H1 (cell line): ENCODE measurements around the gene TNIK. TPM values are rescaled to one million over a fixed set of nuclear protein-coding genes. Genes with fewer than 3 reads are reported as not detected.

Experiments
- CTCF ChIA-PET: fragments of 300-600 bp; sonication (Branson Sonifier 250); formaldehyde crosslinking; loops from one replicate; lab custom pipeline; 2021; ENCODE audit not compliant: partially characterized antibody; lab: Charles Lee
- POLR2A ChIA-PET: fragments of 300-600 bp; sonication (Branson Sonifier 250); formaldehyde crosslinking; loops from one replicate; lab custom pipeline; 2021; ENCODE audit warnings: inconsistent platforms; ENCODE audit not compliant: partially characterized antibody; lab: Charles Lee
- DNase-seq, 2 experiments: peaks; one replicate each; pipeline versions ENCODE4 v3.0.0 to v3.0.0-alpha.2; 2010 to 2022; ENCODE audit warnings: low spot score in 2 of 2, low read depth in 1 of 2, mixed read lengths in 1 of 2
- FAIRE-seq: peaks from 2 replicates; lab custom pipeline; 2011; peaks lifted over from hg19 to GRCh38; lab: Jason Lieb, UNC
- H2AFZ ChIP-seq: 2 replicates; pipeline ENCODE4 v1.8.1; 2012; ENCODE audit warnings: low read length, inconsistent platforms
- H2AK5ac ChIP-seq: 2 replicates; pipeline ENCODE4 v1.6.1; 2013; ENCODE audit warnings: low read depth, low read length
- H2BK120ac ChIP-seq: replicated peaks from 2 replicates; pipeline ENCODE3; 2013; ENCODE audit warnings: low read depth, low read length, inconsistent platforms
- H2BK12ac ChIP-seq: 2 replicates; pipeline ENCODE4 v1.6.1; 2013; ENCODE audit warnings: low read depth, low read length
- H2BK15ac ChIP-seq: 2 replicates; pipeline ENCODE4 v1.6.1; 2013; ENCODE audit warnings: low read length
- H2BK20ac ChIP-seq: 2 replicates; pipeline ENCODE4 v1.6.1; 2013; ENCODE audit warnings: low read length
- H2BK5ac ChIP-seq: 2 replicates; pipeline ENCODE4 v1.6.1; 2013; ENCODE audit warnings: low read depth, low read length
- H3K14ac ChIP-seq: 2 replicates; pipeline ENCODE4 v1.6.1; 2013; ENCODE audit warnings: inconsistent platforms; ENCODE audit not compliant: insufficient read length
- H3K18ac ChIP-seq: 2 replicates; pipeline ENCODE4 v1.6.1; 2013; ENCODE audit warnings: low read length; ENCODE audit errors: extremely low read depth
- H3K23ac ChIP-seq: 2 replicates; pipeline ENCODE4 v1.6.1; 2013; ENCODE audit warnings: inconsistent platforms; ENCODE audit not compliant: insufficient read length
- H3K23me2 ChIP-seq: 2 replicates; pipeline ENCODE4 v1.6.1; 2013; ENCODE audit warnings: low read depth, low read length
- H3K27ac ChIP-seq: 2 replicates; pipeline ENCODE4 v1.6.1; 2011; ENCODE audit warnings: low read depth, low read length, inconsistent platforms
- H3K27me3 ChIP-seq, 4 experiments: replicated peaks in 1 of 4; 1 replicate in 1 of 4; 2 replicates in 3 of 4; pipeline versions ENCODE4 v1.6.1 to v1.8.1; 2011 to 2013; ENCODE audit warnings: low read length in 3 of 4, mild to moderate bottlenecking in 3 of 4, inconsistent platforms in 2 of 4, mixed read lengths in 2 of 4, moderate library complexity in 1 of 4; ENCODE audit not compliant: control insufficient read depth in 3 of 4, insufficient read depth in 3 of 4; ENCODE audit errors: extremely low read depth in 1 of 4
- H3K36me3 ChIP-seq, 4 experiments: 2 replicates each; pipeline versions ENCODE4 v1.6.1 to v1.8.1; 2011 to 2013; ENCODE audit warnings: mild to moderate bottlenecking in 4 of 4, low read length in 3 of 4, moderate library complexity in 2 of 4, control low read depth in 1 of 4, inconsistent platforms in 1 of 4; ENCODE audit not compliant: insufficient read depth in 4 of 4, control insufficient read depth in 2 of 4
- H3K4ac ChIP-seq: replicated peaks from 2 replicates; pipeline ENCODE3; 2013; ENCODE audit warnings: low read length, low read depth, mixed read lengths, inconsistent platforms; ENCODE audit not compliant: insufficient read length
- H3K4me1 ChIP-seq, 4 experiments: replicated peaks in 1 of 4; 1 replicate in 1 of 4; 2 replicates in 3 of 4; pipeline versions ENCODE4 v1.6.1 to v1.8.1; 2011 to 2013; ENCODE audit warnings: low read length in 3 of 4, inconsistent platforms in 2 of 4, mixed read lengths in 1 of 4; ENCODE audit not compliant: insufficient read depth in 4 of 4, control insufficient read depth in 3 of 4
- H3K4me2 ChIP-seq, 2 experiments: 2 replicates each; pipeline versions ENCODE4 v1.6.1 to v1.8.1; 2011 to 2013; ENCODE audit warnings: low read depth in 2 of 2, low read length in 2 of 2, control low read depth in 1 of 2, inconsistent platforms in 1 of 2, mild to moderate bottlenecking in 1 of 2; ENCODE audit not compliant: insufficient read depth in 1 of 2
- H3K4me3 ChIP-seq, 4 experiments: fragments of 200-600, 300-600 bp in 1 of 4; sonication (generic), shearing (Covaris generic), sonication (Bioruptor Twin) in 1 of 4; 2 replicates each; pipeline versions ENCODE4 v1.5.1 to v1.8.1; 2011 to 2016; ENCODE audit warnings: low read length in 4 of 4, low read depth in 3 of 4, control low read depth in 2 of 4, inconsistent platforms in 2 of 4, mild to moderate bottlenecking in 2 of 4, mixed read lengths in 1 of 4, moderate library complexity in 1 of 4; ENCODE audit not compliant: insufficient read depth in 2 of 4; ENCODE audit errors: extremely low read depth in 1 of 4
- H3K56ac ChIP-seq: replicated peaks from 2 replicates; pipeline ENCODE3; 2013; ENCODE audit warnings: low read depth, mild to moderate bottlenecking, mixed read lengths, low read length, inconsistent platforms; ENCODE audit not compliant: insufficient read length
- H3K79me1 ChIP-seq: 2 replicates; pipeline ENCODE4 v1.6.1; 2013; ENCODE audit warnings: low read depth, low read length, control low read depth
- H3K79me2 ChIP-seq, 2 experiments: 2 replicates each; pipeline versions ENCODE4 v1.6.1 to v1.8.1; 2012 to 2013; ENCODE audit warnings: low read length in 2 of 2, mild to moderate bottlenecking in 2 of 2, inconsistent platforms in 1 of 2; ENCODE audit not compliant: insufficient read depth in 2 of 2, control insufficient read depth in 1 of 2
- H3K9ac ChIP-seq, 4 experiments: replicated peaks in 1 of 4; 1 replicate in 1 of 4; 2 replicates in 3 of 4; pipeline versions ENCODE4 v1.6.1 to v1.8.1; 2011 to 2013; ENCODE audit warnings: low read depth in 3 of 4, low read length in 3 of 4, control low read depth in 2 of 4, mild to moderate bottlenecking in 2 of 4, moderate library complexity in 2 of 4, inconsistent platforms in 1 of 4; ENCODE audit errors: extremely low read depth in 1 of 4
- H3K9me3 ChIP-seq, 2 experiments: 2 replicates each; pipeline versions ENCODE4 v1.6.1 to v1.8.1; 2012 to 2013; ENCODE audit warnings: mild to moderate bottlenecking in 2 of 2, moderate library complexity in 2 of 2, control low read depth in 1 of 2, inconsistent platforms in 1 of 2, low read depth in 1 of 2, low read length in 1 of 2, mixed read lengths in 1 of 2; ENCODE audit not compliant: insufficient read depth in 2 of 2
- H4K20me1 ChIP-seq, 2 experiments: replicated peaks in 1 of 2; 2 replicates each; pipeline versions ENCODE3 to v1.8.1; 2011 to 2013; ENCODE audit warnings: inconsistent platforms in 2 of 2, low read length in 2 of 2, mild to moderate bottlenecking in 1 of 2; ENCODE audit not compliant: insufficient read depth in 2 of 2, control insufficient read depth in 1 of 2
- H4K5ac ChIP-seq: 2 replicates; pipeline ENCODE4 v1.6.1; 2013; ENCODE audit warnings: low read length, low read depth, mixed read lengths, inconsistent platforms; ENCODE audit not compliant: insufficient read length
- H4K8ac ChIP-seq: 2 replicates; pipeline ENCODE4 v1.8.0; 2013; ENCODE audit warnings: mild to moderate bottlenecking, moderate library complexity, low read length, inconsistent platforms; ENCODE audit not compliant: insufficient read depth; ENCODE audit errors: extremely low read depth
- H4K91ac ChIP-seq: replicated peaks from 2 replicates; pipeline ENCODE3; 2013; ENCODE audit warnings: low read length, mixed read lengths, inconsistent platforms; ENCODE audit not compliant: insufficient read length
- GTF2F1 ChIP-seq: IDR thresholded peaks from 2 replicates; pipeline ENCODE4 v1.6.1; 2012; ENCODE audit warnings: low read depth, low read length, improper control_type of control experiment, borderline replicate concordance
- JUND ChIP-seq: IDR thresholded peaks from 2 replicates; pipeline ENCODE4 v1.6.1; 2011; ENCODE audit warnings: mild to moderate bottlenecking, improper control_type of control experiment, low read length
- POLR2A ChIP-seq, 2 experiments: IDR thresholded peaks; 1 replicate in 1 of 2; 2 replicates in 1 of 2; pipeline ENCODE4 v1.6.1; 2011; ENCODE audit warnings: low read depth in 2 of 2, low read length in 2 of 2, mild to moderate bottlenecking in 2 of 2; ENCODE audit errors: control extremely low read depth in 1 of 2
- TCF12 ChIP-seq: IDR thresholded peaks from 2 replicates; pipeline ENCODE4 v1.6.1; 2011; ENCODE audit warnings: low read depth, mild to moderate bottlenecking, low read length
- YY1 ChIP-seq: IDR thresholded peaks from 2 replicates; pipeline ENCODE4 v1.6.1; 2011; ENCODE audit warnings: low read depth, mild to moderate bottlenecking, low read length
- WGBS, 2 experiments: shearing (Covaris generic) in 1 of 2; methylation state at CpG; one replicate each; pipeline versions ENCODE4 v1.1.6 to v1.1.7; 2013 to 2015; ENCODE audit warnings: low lambda C conversion rate in 2 of 2, mixed read lengths in 2 of 2, inconsistent platforms in 1 of 2, low coverage in 1 of 2, missing lambda C conversion rate in 1 of 2; ENCODE audit not compliant: insufficient replicate concordance in 2 of 2, insufficient coverage in 1 of 2, insufficient read length in 1 of 2; ENCODE audit errors: extremely low coverage in 1 of 2, missing lambda C conversion rate in 1 of 2; 5-methylcytosine and 5-hydroxymethylcytosine counted together
- polyA plus RNA-seq, 7 experiments: library from polyadenylated mRNA; depleted of rRNA in 3 of 7; stranded (reverse) in 5 of 7; unstranded in 2 of 7; fragments of >200 nt in 5 of 7; fragments of 200-250 nt in 2 of 7; gene quantifications; 1 replicate in 5 of 7; 2 replicates in 1 of 7; 4 replicates in 1 of 7; pipeline versions ENCODE4 v1.2.1 to v1.2.3, GENCODE V29; 2011 to 2013; ENCODE audit warnings: missing spikeins in 2 of 7, mixed read lengths in 2 of 7
- total RNA-seq: library from RNA; stranded (reverse); fragmentation: NEBNext Ultra II Directional; extraction: Animal tissue kit (Norgen Biotek cat#: 25700); gene quantifications from 2 replicates; pipeline ENCODE4 v1.2.1, GENCODE V29; 2021

The TNIK gene
- total and polyA plus RNA-seq, 2 of the 8 experiments (the other 6 are each of a cell fraction or from before 2014, with no cell fraction given) = 7.4 to 42.0 TPM

GRCh38 chr3:171343693-171344092 is 116.5 kb downstream of the TNIK start:
- WGBS, 2 experiments = 88% methylated on average over 1 of the region's 1 CpG; no CpG with 5 or more reads in 1 of the 2 experiments
- no peak overlapping the region for H3K27ac ChIP-seq
- H4K20me1 ChIP-seq = no peaks in the 10 kb centered on the region
- H3K27me3 ChIP-seq = no peaks in the 10 kb centered on the region
- no peak overlapping the region for H3K23ac ChIP-seq
- no peak overlapping the region for H3K9ac ChIP-seq
- no peak overlapping the region for H2BK12ac ChIP-seq
- no peak overlapping the region for H3K14ac ChIP-seq
- H4K91ac ChIP-seq = no peak overlapping the region
- H3K36me3 ChIP-seq = no peaks in the 10 kb centered on the region
- no peak overlapping the region for H2AFZ ChIP-seq
- POLR2A ChIA-PET = no interaction called here
- H4K8ac ChIP-seq = no peak overlapping the region
- no peak overlapping the region for H3K4ac ChIP-seq
- H2BK20ac ChIP-seq = no peak overlapping the region
- H2AK5ac ChIP-seq = no peak overlapping the region
- no peak overlapping the region for H2BK5ac ChIP-seq
- H3K9me3 ChIP-seq = no peaks in the 10 kb centered on the region; a peak in 1 of 4 replicates
- H3K23me2 ChIP-seq = no peaks in the 10 kb centered on the region; the same call in 1 of the 2 replicates
- DNase-seq (no peak), FAIRE-seq (no peak)
- H3K18ac ChIP-seq = no peak overlapping the region
- no peak overlapping the region for H4K5ac ChIP-seq
- no peaks in the 10 kb centered on the region; the same call in 1 of the 2 replicates for H3K79me1 ChIP-seq
- no peak overlapping the region for H2BK15ac ChIP-seq
- H3K4me2 ChIP-seq = no peak overlapping the region
- H2BK120ac ChIP-seq = no peak overlapping the region
- TF ChIP-seq JUND = no peak
- no peak for TF ChIP-seq TCF12
- no peak for TF ChIP-seq YY1
- no peak for TF ChIP-seq POLR2A (IDR thresholded peaks at IDR 0.05; ENCODE audit: control extremely low read depth in 1 of 2, low read depth in 2 of 2, low read length in 2 of 2)
- no peak for TF ChIP-seq GTF2F1
- no peak overlapping the region for H3K56ac ChIP-seq
- H3K4me1 ChIP-seq = peaks cover 0 to 8% (median 1%) of the 10 kb centered on the region in 4 experiments; a peak in 2 of 7 replicates
- CTCF ChIA-PET = interaction anchor here (1.5 to 2.6 kb wide), 2 partner anchors 13 to 73 kb away, joined by 3 to 8 read pairs; no protein-coding TSS in a partner anchor
- H3K4me3 ChIP-seq = no peak overlapping the region
- H3K79me2 ChIP-seq = peaks cover 0 to 37% of the 10 kb centered on the region in 2 experiments; a peak in 2 of 4 replicates
